Forelimb muscle (tissue), 1 donor: ENCODE data around the gene TAOK3. TPM values are rescaled to one million over a fixed set of nuclear protein-coding genes. Genes with fewer than 3 reads are reported as not detected.
"Not testable (repeated sequence)": the region's sequence is repeated elsewhere in the genome, so short reads cannot be mapped to it uniquely, and the experiment has no call there.

Source experiments
- DNase-seq: peaks from one replicate; pipeline ENCODE4 v3.0.0-alpha.2; 2013; ENCODE audit warnings: low read depth
- polyA plus RNA-seq: library from polyadenylated mRNA; unstranded; fragments of 120-200 nt; gene quantifications from one replicate; pipeline ENCODE4 v1.2.1, GENCODE V29; 2013; ENCODE audit not compliant: insufficient read length

The TAOK3 gene
- polyA plus RNA-seq, 1 donor, result 17.4 TPM

GRCh38 chr12:118137148-118137678 is 235.5 kb downstream of the TAOK3 start:
- DNase-seq, result no peak

GRCh38 chr12:118136559-118137003 is 236.1 kb downstream of the TAOK3 start:
- no peak for DNase-seq

GRCh38 chr12:118135788-118136558 is 236.7 kb downstream of the TAOK3 start, which contains the start of gene PEBP1:
Gene PEBP1 (plus strand): TSS chr12:118136124. CDS start chr12:118136210, 86 bp downstream.
- peak; percentile 62 for DNase-seq

GRCh38 chr12:118129436-118129835 is 243.3 kb downstream of the TAOK3 start:
- not testable (repeated sequence) for DNase-seq

- no peak for DNase-seq
These were observed 244.8 kb downstream of the TAOK3 start for GRCh38 chr12:118127867-118128266.

GRCh38 chr12:118126119-118126757 is 246.5 kb downstream of the TAOK3 start:
- DNase-seq, result no peak

DNA sequence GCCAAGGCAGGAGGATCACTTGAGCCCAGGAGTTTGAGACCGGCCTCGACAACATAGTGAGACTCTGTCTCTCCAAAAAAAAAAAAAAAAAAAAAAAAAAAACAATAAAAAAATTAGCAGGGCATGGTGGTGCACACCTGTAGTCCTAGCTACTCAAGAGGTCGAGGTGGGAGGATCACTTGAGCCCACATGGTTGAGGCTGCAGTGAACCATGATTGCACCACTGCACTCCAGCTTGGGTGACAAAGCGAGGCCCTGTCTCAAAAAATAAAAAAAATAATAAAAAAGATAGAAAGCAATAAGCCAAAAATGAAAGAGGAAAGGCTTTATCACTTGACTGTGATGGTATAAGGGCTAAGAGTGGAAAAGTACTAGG is 247.0 kb downstream of the TAOK3 start:
- DNase-seq, result no peak

GRCh38 chr12:118124333-118124874 is 248.3 kb downstream of the TAOK3 start:
- DNase-seq, result no peak

GRCh38 chr12:118122264-118122663 is 250.4 kb downstream of the TAOK3 start:
- no peak for DNase-seq

GRCh38 chr12:118120579-118121363 is 251.9 kb downstream of the TAOK3 start:
- DNase-seq, result no peak

DNA sequence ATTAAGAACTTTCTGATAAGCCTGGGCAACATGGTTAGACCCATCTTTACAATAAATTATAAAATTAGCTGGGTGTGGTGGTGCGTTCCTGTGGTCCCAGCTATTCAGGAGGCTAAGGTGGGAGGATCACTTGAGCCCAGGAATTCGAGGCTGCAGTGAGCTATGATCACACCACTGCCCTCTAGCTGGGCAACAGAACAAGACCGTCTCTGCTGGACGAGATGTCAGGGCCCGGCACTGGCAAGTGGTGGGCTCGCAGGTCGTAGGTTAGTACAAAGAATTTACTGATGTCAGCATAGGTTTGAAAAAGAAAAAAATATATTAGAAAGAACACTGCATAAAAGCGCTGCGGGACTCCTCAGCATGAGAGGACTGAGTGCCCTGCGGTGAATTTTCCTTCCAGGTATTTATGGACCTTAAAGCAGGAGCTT is 253.2 kb downstream of the TAOK3 start:
- DNase-seq, result no peak

DNA sequence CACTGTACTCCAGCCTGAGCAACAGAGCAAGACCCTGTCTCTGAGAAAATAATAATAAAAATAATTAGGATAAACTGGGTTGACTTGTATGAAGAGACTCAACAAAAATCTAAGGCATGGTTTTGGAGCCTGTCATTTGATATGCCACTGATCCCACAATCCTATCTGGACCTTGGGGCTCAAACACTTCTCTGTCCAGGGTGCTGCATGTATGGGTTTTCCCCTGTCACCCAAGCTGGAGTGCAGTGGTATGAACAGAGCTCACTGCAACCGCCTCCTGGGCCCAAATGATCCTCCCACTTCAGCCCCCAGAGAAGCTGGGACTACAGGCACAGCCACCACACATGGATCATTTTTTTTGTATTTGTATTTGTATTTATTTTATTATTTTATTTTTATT is 263.6 kb downstream of the TAOK3 start:
- DNase-seq, result no peak

GRCh38 chr12:118107694-118108093 is 265.0 kb downstream of the TAOK3 start:
- DNase-seq, result no peak

GRCh38 chr12:118107011-118107410 is 265.7 kb downstream of the TAOK3 start:
- DNase-seq, result no peak

DNA sequence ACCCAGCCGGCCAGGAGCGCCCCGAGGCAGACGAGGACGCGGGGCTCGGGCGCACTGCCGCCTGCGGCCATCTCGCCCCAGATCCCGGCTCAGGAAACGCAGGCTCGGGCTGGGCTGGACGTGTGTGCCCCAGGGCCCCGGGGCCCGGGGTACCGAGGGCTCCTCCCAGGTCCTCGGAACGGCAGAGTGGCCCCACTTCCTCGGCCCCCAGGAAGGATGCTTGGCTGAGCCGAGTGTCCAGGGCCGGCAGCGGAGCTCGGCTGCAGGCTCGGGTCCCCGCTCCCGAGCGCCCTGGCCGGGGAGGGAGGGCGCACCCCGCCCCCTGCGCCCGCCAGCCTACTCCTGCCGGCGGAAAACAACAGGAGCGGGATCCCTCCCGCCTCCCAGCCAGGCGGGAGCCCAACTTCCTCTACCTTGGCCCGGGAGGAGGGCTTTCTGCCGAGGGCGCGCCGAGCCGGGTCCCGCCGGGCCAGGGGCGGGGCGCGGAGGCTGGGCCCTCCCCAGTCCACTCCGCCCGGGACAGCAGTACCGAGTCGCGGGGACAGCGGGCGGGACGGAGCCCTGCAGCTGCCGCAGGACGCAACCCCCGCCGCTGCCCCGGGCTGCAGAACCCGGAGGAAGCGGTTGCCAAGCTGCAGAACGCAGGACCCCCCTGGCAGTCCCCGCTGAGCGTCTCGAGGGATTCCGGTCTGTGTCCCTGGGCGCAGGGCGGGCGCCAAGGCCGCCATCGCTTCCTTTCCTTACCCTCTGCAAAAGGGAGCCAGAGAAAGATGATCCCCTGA is 268.9 kb downstream of the TAOK3 start, which contains the start of gene VSIG10:
TSS of gene VSIG10 (minus strand) at position 411 of the 782 bp plus-strand sequence. CDS start at position 71, 340 bp downstream.
- no peak for DNase-seq

DNA sequence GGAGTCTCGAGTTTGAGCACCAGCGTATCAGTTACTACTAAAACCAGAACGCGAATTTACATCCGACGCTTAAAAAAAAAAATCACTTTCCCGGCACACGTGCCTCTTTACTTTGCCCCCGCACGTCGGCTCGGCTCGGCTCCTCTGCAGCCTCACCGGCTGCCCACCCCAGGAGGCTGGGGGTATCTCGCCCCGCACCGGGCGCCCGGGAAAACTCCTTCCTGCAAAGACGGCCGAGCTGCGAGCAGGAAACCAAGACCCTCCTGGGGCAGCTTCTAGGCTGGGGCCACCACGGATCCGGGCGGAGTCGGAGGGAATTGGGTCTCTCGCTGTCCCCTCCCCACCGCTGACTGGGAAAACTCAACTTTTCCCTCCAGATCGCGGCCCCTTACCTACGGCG is 269.5 kb downstream of the TAOK3 start:
- no peak for DNase-seq

- no peak for DNase-seq
These were observed 270.1 kb downstream of the TAOK3 start for GRCh38 chr12:118102609-118103008.

DNA sequence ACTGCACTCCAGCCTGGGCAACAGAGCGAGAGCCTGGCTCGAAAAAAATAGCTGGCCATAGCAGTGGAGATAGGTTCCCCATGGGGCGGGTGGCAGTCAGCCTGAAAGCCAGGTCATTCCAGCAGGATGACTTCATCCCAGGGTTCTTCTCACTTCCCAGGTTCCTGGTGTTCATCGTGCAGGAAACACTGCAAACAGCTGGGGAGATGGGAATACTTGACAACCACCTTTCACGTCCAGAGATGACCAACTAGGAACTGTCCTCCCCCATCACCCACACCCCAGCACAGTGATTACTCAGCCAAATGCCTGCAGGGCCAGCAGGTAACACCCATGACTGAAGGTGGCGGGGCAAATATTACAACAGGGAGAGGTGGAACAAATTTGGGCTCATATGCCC is 270.6 kb downstream of the TAOK3 start:
- no peak for DNase-seq

GRCh38 chr12:118101051-118101450 is 271.7 kb downstream of the TAOK3 start:
- DNase-seq, result no peak
